ENCODE results near the gene ZDHHC17. TPM values are rescaled to one million over a fixed set of nuclear protein-coding genes. Genes with fewer than 3 reads are reported as not detected.
A peak's percentile ranks its signal among the peaks of the same experiment; 100 is the strongest.

ZDHHC17 gene
- total RNA-seq, 4 donors from 2014 or later: 48.5 to 365 (median 102) TPM

- TF ChIP-seq POLR2A (IDR thresholded peaks at IDR 0.05) (no peak), CTCF (IDR thresholded peaks at IDR 0.05) (no peak)
- no peak for DNase-seq
- no peaks in the 10 kb centered on the region for H3K4me1 ChIP-seq
- intact Hi-C loops (cut with DNase I; ENCODE audit: low total_unique reads): no loop called here
- H3K36me3 ChIP-seq: no peaks in the 10 kb centered on the region
- H3K27ac ChIP-seq: no peak overlapping the region
- H3K9me3 ChIP-seq: no peaks in the 10 kb centered on the region
- no peak overlapping the region for H3K4me3 ChIP-seq
- H3K27me3 ChIP-seq: no peaks in the 10 kb centered on the region
These were observed 118.5 kb downstream of the ZDHHC17 start for GRCh38 chr12:76882367-76882766.

GRCh38 chr12:76883151-76883550, 119.2 kb downstream of the ZDHHC17 start:
- Histone ChIP-seq H3K27me3 (no peaks in the 10 kb centered on the region), H3K36me3 (no peaks in the 10 kb centered on the region), H3K4me1 (no peaks in the 10 kb centered on the region), H3K27ac (no peak overlapping the region), H3K4me3 (no peak overlapping the region), H3K9me3 (no peaks in the 10 kb centered on the region)
- DNase-seq: no peak
- intact Hi-C loops (cut with DNase I; ENCODE audit: low total_unique reads): no loop called here
- no peak for TF ChIP-seq POLR2A (IDR thresholded peaks at IDR 0.05)
- TF ChIP-seq CTCF (IDR thresholded peaks at IDR 0.05): no peak

- Histone ChIP-seq H3K27me3 (no peaks in the 10 kb centered on the region), H3K27ac (no peak overlapping the region), H3K9me3 (no peaks in the 10 kb centered on the region), H3K36me3 (no peaks in the 10 kb centered on the region), H3K4me3 (no peak overlapping the region), H3K4me1 (no peaks in the 10 kb centered on the region)
- intact Hi-C loops (cut with DNase I; ENCODE audit: low total_unique reads): no loop called here
- TF ChIP-seq CTCF (IDR thresholded peaks at IDR 0.05): no peak
- no peak for TF ChIP-seq POLR2A (IDR thresholded peaks at IDR 0.05)
- DNase-seq: peak; percentile 26 to 27
These were observed 119.9 kb downstream of the ZDHHC17 start for GRCh38 chr12:76883811-76884210.

GRCh38 chr12:76888775-76889174, 124.9 kb downstream of the ZDHHC17 start:
- intact Hi-C loops (cut with DNase I; ENCODE audit: low total_unique reads): no loop called here
- Histone ChIP-seq H3K4me3 (no peak overlapping the region), H3K27ac (no peak overlapping the region), H3K27me3 (no peaks in the 10 kb centered on the region), H3K9me3 (no peaks in the 10 kb centered on the region), H3K36me3 (no peaks in the 10 kb centered on the region), H3K4me1 (no peaks in the 10 kb centered on the region)
- no peak for DNase-seq
- TF ChIP-seq POLR2A (IDR thresholded peaks at IDR 0.05) (no peak), CTCF (IDR thresholded peaks at IDR 0.05) (no peak)

- no peaks in the 10 kb centered on the region for H3K27me3 ChIP-seq
- no peak overlapping the region for H3K27ac ChIP-seq
These were observed 126.5 kb downstream of the ZDHHC17 start for GRCh38 chr12:76890151-76891143.

More at GRCh38 chr12:76890151-76891143, 126.5 kb downstream of the ZDHHC17 start:
- Histone ChIP-seq H3K36me3 (no peaks in the 10 kb centered on the region), H3K4me3 (no peak overlapping the region), H3K4me1 (no peaks in the 10 kb centered on the region), H3K9me3 (no peaks in the 10 kb centered on the region)
- intact Hi-C loops (cut with DNase I; ENCODE audit: low total_unique reads): no loop called here
- no peak for DNase-seq
- no peak for TF ChIP-seq POLR2A (IDR thresholded peaks at IDR 0.05)
- TF ChIP-seq CTCF (IDR thresholded peaks at IDR 0.05): no peak

Data from uterus (tissue), 4 donors.